ENCODE measurements around the gene CFAP20DC.
"Not testable (repeated sequence)": the region's sequence is repeated elsewhere in the genome, so short reads cannot be mapped to it uniquely, and the experiment has no call there.

The CFAP20DC gene

DNA sequence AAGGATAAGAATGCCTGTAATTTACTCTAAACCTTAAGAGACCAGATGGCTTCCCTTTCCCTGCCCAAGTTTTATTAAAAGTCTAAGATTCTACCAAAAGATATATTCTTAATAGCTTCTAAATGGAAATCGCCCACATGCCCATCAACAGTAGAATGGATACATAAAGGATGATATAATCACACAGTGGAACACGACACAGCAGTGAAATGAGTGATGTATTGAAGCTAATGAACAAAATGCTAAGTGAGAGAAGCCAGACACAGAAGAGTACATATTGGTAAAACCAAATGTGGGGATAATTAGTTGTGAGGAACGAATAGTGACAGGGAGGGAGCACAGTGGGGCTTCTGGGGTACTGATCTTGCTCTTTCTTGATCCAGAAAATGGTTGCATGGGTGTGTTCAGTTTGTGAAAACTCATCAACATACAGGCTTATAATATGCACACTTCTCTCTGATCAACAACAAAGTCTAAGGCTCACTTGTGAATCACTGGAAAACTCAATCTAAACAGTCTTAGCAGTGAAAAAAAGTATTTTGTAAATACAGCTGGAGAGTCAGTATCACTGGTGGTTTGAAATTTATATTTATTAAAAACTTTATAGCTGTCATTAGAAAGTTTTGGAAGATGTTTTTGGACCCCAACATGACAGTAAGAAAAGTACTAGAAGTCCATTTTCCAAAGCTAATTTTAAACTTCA, 212.5 kb downstream of the CFAP20DC start:
- intact Hi-C loops (cut with DNase I), result no loop called here
- DNase-seq, result no peak

- intact Hi-C loops (cut with DNase I), result no loop called here
- no peak for DNase-seq
Observed at GRCh38 chr3:58835086-58835485, 214.7 kb downstream of the CFAP20DC start.

GRCh38 chr3:58833491-58833890, 216.3 kb downstream of the CFAP20DC start:
- intact Hi-C loops (cut with DNase I), result no loop called here

DNA sequence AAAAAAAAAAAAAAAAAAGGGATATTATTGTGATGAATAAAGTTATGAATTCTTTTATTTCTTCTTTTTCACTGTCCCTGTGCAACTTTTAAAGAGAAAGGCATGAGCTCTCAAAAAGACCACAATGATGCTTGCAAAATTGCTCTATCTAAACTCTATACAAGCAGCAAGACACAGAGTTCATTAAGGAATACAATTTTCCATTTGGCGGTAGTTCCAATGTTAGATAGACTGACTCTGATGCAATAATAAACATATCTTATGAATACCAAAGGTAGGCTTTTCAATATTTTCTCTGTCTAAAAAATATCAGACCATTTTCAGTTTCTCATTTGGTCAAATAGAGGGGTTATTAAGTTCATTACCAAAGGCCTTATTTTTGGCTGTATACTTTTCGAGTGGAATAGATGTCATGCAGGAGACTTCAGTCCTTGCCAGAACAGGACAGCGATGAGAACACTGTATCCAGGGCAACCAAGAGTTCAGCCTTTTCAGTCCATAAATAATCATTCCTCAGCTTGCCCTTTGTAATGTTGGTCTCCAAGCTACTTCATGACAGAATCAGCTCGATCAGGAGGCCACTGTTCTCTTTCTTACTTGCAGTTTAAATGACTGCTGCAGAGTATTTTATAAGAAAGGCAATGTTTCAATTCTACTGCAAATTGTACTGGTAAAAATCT, 220.4 kb downstream of the CFAP20DC start:
- intact Hi-C loops (cut with DNase I), result no loop called here
- no peak for DNase-seq

More at GRCh38 chr3:58833491-58833890, 216.3 kb downstream of the CFAP20DC start:
- no peak for DNase-seq

DNA sequence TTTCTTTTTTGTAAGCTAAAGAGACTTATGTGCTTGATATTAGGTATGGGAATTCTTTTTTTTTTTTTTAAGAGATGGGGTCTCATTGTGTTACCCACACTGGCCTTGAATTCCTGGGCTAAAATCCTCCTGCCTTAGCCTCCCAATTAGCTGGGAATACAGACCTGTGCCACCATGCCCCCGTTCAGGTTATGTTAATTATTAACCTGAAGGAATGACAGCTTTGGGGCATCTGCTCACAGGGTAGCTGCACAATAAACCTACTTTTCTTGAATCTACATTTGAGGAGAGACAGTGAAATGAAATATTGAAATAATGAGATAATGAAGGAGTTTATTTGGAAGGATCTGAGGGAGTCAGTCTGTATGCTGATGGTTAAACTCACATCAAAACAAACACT, 225.0 kb downstream of the CFAP20DC start:
- intact Hi-C loops (cut with DNase I), result no loop called here
- no peak for DNase-seq

- intact Hi-C loops (cut with DNase I), result no loop called here
- peak; percentile 48 to 90 (median 77) for DNase-seq
Observed at GRCh38 chr3:58824285-58824684, 225.5 kb downstream of the CFAP20DC start.

DNA sequence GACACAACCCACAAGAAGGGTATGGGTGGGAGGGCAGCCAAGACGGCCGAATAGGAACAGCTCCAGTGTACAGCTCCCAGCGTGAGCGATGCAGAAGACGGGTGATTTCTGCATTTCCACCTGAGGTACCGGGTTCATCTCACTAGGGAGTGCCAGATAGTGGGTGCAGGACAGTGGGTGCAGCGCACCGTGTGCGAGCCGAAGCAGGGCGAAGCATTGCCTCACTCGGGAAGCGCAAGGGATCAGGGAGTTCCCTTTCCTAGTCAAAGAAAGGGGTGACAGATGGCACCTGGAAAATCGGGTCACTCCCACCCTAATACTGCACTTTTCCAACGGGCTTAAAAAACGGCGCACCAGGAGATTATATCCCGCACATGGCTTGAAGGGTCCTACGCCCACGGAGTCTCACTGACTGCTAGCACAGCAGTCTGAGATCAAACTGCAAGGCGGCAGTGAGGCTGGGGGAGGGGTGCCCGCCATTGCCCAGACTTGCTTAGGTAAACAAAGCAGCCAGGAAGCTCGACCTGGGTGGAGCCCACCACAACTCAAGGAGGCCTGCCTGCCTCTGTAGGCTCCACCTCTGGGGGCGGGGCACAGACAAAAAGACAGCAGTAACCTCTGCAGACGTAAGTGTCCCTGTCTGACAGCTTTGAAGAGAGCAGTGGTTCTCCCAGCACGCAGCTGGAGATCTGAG, 243.1 kb downstream of the CFAP20DC start:
- DNase-seq; intact Hi-C loops (cut with DNase I): not testable (repeated sequence)

DNA sequence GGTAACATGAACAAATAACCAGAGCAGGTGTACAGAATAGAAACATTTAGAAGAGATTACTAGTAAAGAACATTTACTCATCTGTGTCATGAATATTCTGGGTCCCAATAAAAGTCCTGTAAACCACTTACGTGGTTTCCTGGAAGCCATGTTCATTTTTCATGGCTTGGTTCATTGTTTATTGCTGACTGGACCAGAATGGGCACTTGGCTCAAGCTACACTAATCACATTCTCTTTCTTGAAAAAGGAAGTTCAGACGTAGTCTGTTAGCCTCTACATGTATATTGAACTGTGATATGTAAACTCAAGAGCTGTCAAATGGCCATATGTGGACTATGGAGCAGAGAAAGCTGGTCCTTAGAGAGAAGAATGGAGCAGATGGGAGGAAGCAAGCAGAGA, 244.9 kb downstream of the CFAP20DC start:
- intact Hi-C loops (cut with DNase I), result no loop called here
- DNase-seq, result no peak

GRCh38 chr3:58801541-58801940, 248.3 kb downstream of the CFAP20DC start:
- no peak for DNase-seq
- intact Hi-C loops (cut with DNase I), result no loop called here

DNA sequence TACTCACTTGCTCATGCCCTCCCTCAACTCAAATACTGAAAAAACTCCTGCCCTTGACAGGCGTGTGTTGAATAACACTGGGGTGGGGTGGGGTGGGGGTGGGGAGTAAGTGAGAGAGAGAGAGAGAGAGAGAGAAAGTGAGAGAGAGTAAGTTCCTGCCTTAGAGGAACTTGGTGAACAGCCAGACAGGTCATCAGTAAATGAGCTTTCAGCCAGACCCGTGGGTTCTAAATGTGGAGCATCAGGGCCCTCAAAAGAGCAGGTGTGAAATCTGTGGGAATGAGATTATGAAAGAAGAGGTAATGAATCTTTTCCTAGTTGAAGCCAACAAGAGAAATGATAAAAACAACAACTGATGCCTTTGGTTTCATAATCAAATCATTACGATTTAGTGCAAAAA, 248.9 kb downstream of the CFAP20DC start:
- DNase-seq, result no peak
- intact Hi-C loops (cut with DNase I), result no loop called here

DNA sequence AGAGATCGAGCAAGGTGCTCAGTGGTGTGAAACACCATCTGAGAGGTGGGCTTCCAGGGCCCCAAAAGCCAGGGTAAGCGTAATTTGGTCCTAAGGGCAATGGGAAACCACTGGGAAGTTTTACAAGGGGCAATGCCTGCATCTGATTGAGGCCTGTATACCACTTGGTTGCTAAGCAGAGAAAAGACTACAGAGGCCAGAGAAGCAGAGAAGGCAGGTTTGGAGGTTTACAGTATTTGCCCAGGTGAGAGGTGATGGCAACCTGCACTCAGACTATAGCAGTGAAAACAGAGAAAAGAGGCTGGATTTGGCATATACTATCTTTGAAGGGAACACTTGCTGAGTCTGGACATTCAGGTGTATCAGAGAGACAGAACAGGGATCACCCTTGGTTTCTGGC, 249.8 kb downstream of the CFAP20DC start:
- DNase-seq, result no peak
- intact Hi-C loops (cut with DNase I), result no loop called here

GRCh38 chr3:58799271-58799670, 250.6 kb downstream of the CFAP20DC start:
- no peak for DNase-seq
- intact Hi-C loops (cut with DNase I), result no loop called here

- intact Hi-C loops (cut with DNase I), result no loop called here
- no peak for DNase-seq
Observed at GRCh38 chr3:58798312-58798711, 251.5 kb downstream of the CFAP20DC start.

- no peak for DNase-seq
- intact Hi-C loops (cut with DNase I), result no loop called here
Observed at GRCh38 chr3:58794750-58795149, 255.1 kb downstream of the CFAP20DC start.

- no peak for DNase-seq
- intact Hi-C loops (cut with DNase I), result no loop called here
Observed at GRCh38 chr3:58793938-58794337, 255.9 kb downstream of the CFAP20DC start.

GRCh38 chr3:58792921-58793451, 256.8 kb downstream of the CFAP20DC start:
- peak in 3 of 42 donors; percentile 7 to 42 (median 41) for DNase-seq
- intact Hi-C loops (cut with DNase I), result no loop called here

GRCh38 chr3:58789385-58789784, 260.4 kb downstream of the CFAP20DC start:
- DNase-seq, result no peak
- intact Hi-C loops (cut with DNase I), result no loop called here

DNA sequence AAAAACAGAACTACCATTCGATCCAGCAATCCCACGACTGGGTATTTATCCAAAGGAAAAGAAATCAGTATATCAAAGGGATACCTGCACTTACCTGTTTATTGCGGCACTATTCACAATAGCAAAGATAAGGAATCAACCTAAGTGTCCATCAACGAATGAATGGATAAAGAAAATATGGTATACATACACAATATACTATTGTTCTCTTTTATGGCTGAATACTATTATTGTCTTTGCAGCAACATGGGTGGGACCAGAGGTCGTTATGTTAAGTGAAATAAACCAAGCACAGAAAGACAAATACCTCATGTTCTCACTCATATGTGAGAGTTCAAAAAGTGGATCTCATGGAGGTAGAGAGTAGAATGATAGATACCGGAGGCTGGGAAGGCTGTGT, 264.9 kb downstream of the CFAP20DC start:
- DNase-seq, result no peak
- intact Hi-C loops (cut with DNase I), result no loop called here

DNA sequence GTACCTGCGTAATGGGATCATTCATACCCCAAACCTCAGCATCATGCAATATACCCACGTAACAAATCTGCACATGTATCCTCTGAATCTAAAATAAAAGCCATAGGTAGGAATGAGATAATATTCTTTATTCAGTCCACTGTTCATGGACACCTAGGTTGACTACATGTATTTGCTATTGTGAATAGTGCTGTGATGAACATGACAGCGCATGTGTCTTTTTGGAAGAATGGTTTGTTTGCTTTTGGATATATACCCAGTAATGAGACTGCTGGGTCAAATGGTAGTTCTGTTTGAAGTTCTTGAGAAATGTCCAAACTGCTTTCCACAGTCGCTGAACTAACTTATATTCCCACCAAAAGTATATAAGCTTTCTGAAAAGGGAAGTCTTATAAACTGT, 265.4 kb downstream of the CFAP20DC start:
- intact Hi-C loops (cut with DNase I), result no loop called here
- no peak for DNase-seq

DNA sequence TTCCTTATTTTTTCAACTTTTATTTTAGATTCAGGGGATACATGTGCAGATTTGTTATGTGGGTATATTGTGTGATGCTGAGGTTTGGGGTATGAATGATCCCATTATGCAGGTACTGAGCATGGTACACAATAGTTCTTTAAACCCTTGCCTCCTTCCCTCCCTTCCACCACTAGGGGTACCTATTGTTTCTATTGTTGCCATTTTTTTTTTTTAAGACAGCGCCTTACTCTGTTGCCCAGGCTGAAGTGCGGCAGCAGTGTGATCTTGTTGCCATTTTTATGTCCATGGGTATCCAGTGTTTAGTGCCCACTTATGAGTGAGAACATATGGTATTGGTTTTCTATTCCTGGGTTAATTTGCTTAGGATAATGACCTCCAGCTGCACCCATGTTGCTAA, 266.0 kb downstream of the CFAP20DC start:
- no peak for DNase-seq
- intact Hi-C loops (cut with DNase I), result no loop called here
